Neural cell (in vitro differentiated cells): ENCODE measurements around the gene TGOLN2. TPM values are rescaled to one million over a fixed set of nuclear protein-coding genes. Genes with fewer than 3 reads are reported as not detected.
A peak's percentile ranks its signal among the peaks of the same experiment; 100 is the strongest.

Source experiments
- H2AFZ ChIP-seq: fragments of 200-600, 300-800 bp; sonication (generic), shearing (Covaris generic); 2 replicates; pipeline ENCODE4 v1.6.0; 2014; ENCODE audit warnings: low read depth, mild to moderate bottlenecking, antibody characterized with exemption, low read length, moderate library complexity
- H3F3A ChIP-seq: fragments of 200-600 bp; shearing (Covaris generic); 2 replicates; pipeline ENCODE4 v1.6.1; 2016; ENCODE audit warnings: mild to moderate bottlenecking, moderate library complexity, mixed read lengths, antibody characterized with exemption, low read length; ENCODE audit not compliant: insufficient read depth, poor library complexity, severe bottlenecking
- H3K27ac ChIP-seq: fragments of 200-600, 300-800 bp; sonication (generic), shearing (Covaris generic); 2 replicates; pipeline ENCODE4 v1.5.1; 2014; ENCODE audit warnings: mild to moderate bottlenecking, low read length, moderate library complexity
- H3K27me3 ChIP-seq: fragments of 300-800, 200-600 bp; sonication (generic), shearing (Covaris generic); 2 replicates; pipeline ENCODE4 v1.6.0; 2014; ENCODE audit warnings: mild to moderate bottlenecking, low read depth, low read length, moderate library complexity; ENCODE audit not compliant: insufficient read depth
- H3K36me3 ChIP-seq: fragments of 300-800, 200-600 bp; sonication (generic), shearing (Covaris generic); 2 replicates; pipeline ENCODE4 v1.5.1; 2014; ENCODE audit warnings: mild to moderate bottlenecking, antibody characterized with exemption, low read length, moderate library complexity; ENCODE audit not compliant: insufficient read depth
- H3K4me2 ChIP-seq: fragments of 300-800, 200-600 bp; sonication (generic), shearing (Covaris generic); 2 replicates; pipeline ENCODE4 v1.6.0; 2014; ENCODE audit warnings: mild to moderate bottlenecking, low read length
- H3K4me3 ChIP-seq: fragments of 300-800, 200-600 bp; sonication (generic), shearing (Covaris generic); 2 replicates; pipeline ENCODE4 v1.5.1; 2014; ENCODE audit warnings: mild to moderate bottlenecking, low read length, moderate library complexity
- H3K79me2 ChIP-seq: fragments of 200-600 bp; shearing (Covaris generic); replicated peaks from 2 replicates; pipeline ENCODE4 v1.6.0; 2014; ENCODE audit warnings: mild to moderate bottlenecking, low read length, moderate library complexity; ENCODE audit not compliant: insufficient read depth
- H3K9ac ChIP-seq: fragments of 300-800, 200-600 bp; sonication (generic), shearing (Covaris generic); 2 replicates; pipeline ENCODE4 v1.6.1; 2016; ENCODE audit warnings: mild to moderate bottlenecking, low read length, mixed read lengths
- H3K9me2 ChIP-seq: fragments of 200-600 bp; shearing (Covaris generic); 2 replicates; pipeline ENCODE4 v1.6.1; 2016; ENCODE audit warnings: mild to moderate bottlenecking, low read length, mixed read lengths; ENCODE audit not compliant: insufficient read depth
- H3K9me3 ChIP-seq: fragments of 200-600, 300-800 bp; sonication (generic), shearing (Covaris generic); 2 replicates; pipeline ENCODE4 v1.6.1; 2016; ENCODE audit warnings: mild to moderate bottlenecking, mixed run types, low read length, moderate library complexity, mixed read lengths
- H4K20me1 ChIP-seq: fragments of 200-600 bp; shearing (Covaris generic); 2 replicates; pipeline ENCODE4 v1.6.1; 2016; ENCODE audit warnings: mild to moderate bottlenecking, mixed run types; ENCODE audit not compliant: insufficient read depth
- CTCF ChIP-seq: fragments of 450-650 bp; IDR thresholded peaks from 2 replicates; pipeline ENCODE4 v1.5.1; 2014; ENCODE audit warnings: antibody characterized with exemption, mild to moderate bottlenecking, moderate library complexity; ENCODE audit not compliant: poor library complexity, severe bottlenecking
- EP300 ChIP-seq: fragments of 450-650 bp; conservative IDR thresholded peaks from 2 replicates; pipeline ENCODE4 v1.6.1; 2014; ENCODE audit warnings: antibody characterized with exemption, mild to moderate bottlenecking, moderate library complexity; ENCODE audit not compliant: poor library complexity, severe bottlenecking
- EZH2 ChIP-seq: fragments of 200-600, 300-800 bp; shearing (Covaris generic), sonication (generic); IDR thresholded peaks from 2 replicates; pipeline ENCODE4 v1.6.1; 2014; ENCODE audit warnings: antibody characterized with exemption, low read length, borderline replicate concordance, mild to moderate bottlenecking; ENCODE audit not compliant: insufficient read depth, poor library complexity, severe bottlenecking
- MXI1 ChIP-seq: fragments of 450-650 bp; conservative IDR thresholded peaks from 2 replicates; pipeline ENCODE4 v1.6.1; 2014; ENCODE audit warnings: antibody characterized with exemption, mild to moderate bottlenecking; ENCODE audit not compliant: poor library complexity, severe bottlenecking
- POLR2AphosphoS5 ChIP-seq: IDR thresholded peaks from 2 replicates; pipeline ENCODE4 v1.6.1; 2012
- RAD21 ChIP-seq: fragments of 450-650 bp; conservative IDR thresholded peaks from 2 replicates; pipeline ENCODE4 v1.6.1; 2014; ENCODE audit warnings: antibody characterized with exemption, mild to moderate bottlenecking, moderate library complexity
- REST ChIP-seq: IDR thresholded peaks from 2 replicates; pipeline ENCODE4 v1.6.1; 2012; ENCODE audit warnings: borderline replicate concordance
- SMC3 ChIP-seq: fragments of 450-650 bp; conservative IDR thresholded peaks from 2 replicates; pipeline ENCODE4 v1.6.1; 2014; ENCODE audit warnings: antibody characterized with exemption, mild to moderate bottlenecking, moderate library complexity; ENCODE audit not compliant: poor library complexity
- TAF1 ChIP-seq: IDR thresholded peaks from 2 replicates; pipeline ENCODE4 v1.6.1; 2012; ENCODE audit warnings: low read depth
- polyA plus RNA-seq: library from polyadenylated mRNA; depleted of rRNA; stranded (reverse); fragments of >200 nt; gene quantifications from 2 replicates; pipeline ENCODE4 v1.2.3, GENCODE V29; 2014

The TGOLN2 gene
- polyA plus RNA-seq, 1 donor from 2014 or later, result 22.7 TPM

GRCh38 chr2:85329181-85329651, 1.4 kb upstream of the TGOLN2 start:
- Histone ChIP-seq H3K27me3 (no peaks in the 10 kb centered on the region), H3K4me3 (peak overlapping the region; percentile 74), H4K20me1 (no peaks in the 10 kb centered on the region), H3K9me2 (no peaks in the 10 kb centered on the region), H3K27ac (no peak overlapping the region), H3K9ac (no peak overlapping the region), H3F3A (no peaks in the 10 kb centered on the region), H2AFZ (no peak overlapping the region), H3K36me3 (no peaks in the 10 kb centered on the region), H3K4me2 (no peak overlapping the region), H3K79me2 (peaks cover 29% of the 10 kb centered on the region), H3K9me3 (no peaks in the 10 kb centered on the region)
- TF ChIP-seq SMC3, result no peak
- no peak for TF ChIP-seq RAD21
- no peak for TF ChIP-seq EP300
- no peak for TF ChIP-seq MXI1
- TF ChIP-seq TAF1, result no peak
- no peak for TF ChIP-seq REST

- Histone ChIP-seq H3K9me3 (no peaks in the 10 kb centered on the region), H3K36me3 (no peaks in the 10 kb centered on the region), H3K79me2 (peaks cover 29% of the 10 kb centered on the region), H3K9me2 (no peaks in the 10 kb centered on the region), H3K4me2 (peak overlapping the region; percentile 94), H3K27me3 (no peaks in the 10 kb centered on the region), H3K9ac (peak overlapping the region; percentile 95), H2AFZ (peak overlapping the region; percentile 98), H3F3A (no peaks in the 10 kb centered on the region), H4K20me1 (no peaks in the 10 kb centered on the region), H3K27ac (peak overlapping the region; percentile 97), H3K4me3 (peak overlapping the region; percentile 74)
- TF ChIP-seq POLR2AphosphoS5, result no peak
Observed at GRCh38 chr2:85327160-85327821, 498 bp downstream of the TGOLN2 start.

GRCh38 chr2:85326406-85327159, 1.2 kb downstream of the TGOLN2 start:
- H3K27ac ChIP-seq, result no peak overlapping the region
- no peaks in the 10 kb centered on the region for H3K36me3 ChIP-seq
- H3K9ac ChIP-seq, result peak overlapping the region; percentile 95
- no peaks in the 10 kb centered on the region for H4K20me1 ChIP-seq
- no peak for TF ChIP-seq SMC3
- TF ChIP-seq EP300, result no peak
- no peak for TF ChIP-seq REST
- TF ChIP-seq MXI1, result no peak
- TF ChIP-seq CTCF, result no peak
- no peak for TF ChIP-seq POLR2AphosphoS5
- no peak for TF ChIP-seq EZH2
- TF ChIP-seq RAD21, result no peak
- TF ChIP-seq TAF1, result no peak
- H3K4me2 ChIP-seq, result peak overlapping the region; percentile 94
- no peak overlapping the region for H2AFZ ChIP-seq
- H3K27me3 ChIP-seq, result no peaks in the 10 kb centered on the region
- H3F3A ChIP-seq, result no peaks in the 10 kb centered on the region
- peaks cover 29% of the 10 kb centered on the region for H3K79me2 ChIP-seq
- no peaks in the 10 kb centered on the region for H3K9me2 ChIP-seq
- peak overlapping the region; percentile 74 for H3K4me3 ChIP-seq
- no peaks in the 10 kb centered on the region for H3K9me3 ChIP-seq
